GM12878 (cell line): ENCODE data around the gene ADCY1. TPM values are rescaled to one million over a fixed set of nuclear protein-coding genes. Genes with fewer than 3 reads are reported as not detected.

ENCODE experiments used
- ATAC-seq: fragments of 200-7000 bp; cut with Tn5 transposase; 3 replicates; pipeline ENCODE4 v1.9.1; 2020; ENCODE audit warnings: mild to moderate bottlenecking, moderate library complexity
- BruUV-seq: library from RNA; stranded (reverse); fragments of 400-500 nt; replicated peaks from 2 replicates; lab custom pipeline; 2021; lab: Mats Ljungman, UMichigan
- CTCF ChIA-PET: fragments of 300-600 bp; sonication (Branson Sonifier 250); formaldehyde crosslinking; extraction: SDS; loops from one replicate; lab custom pipeline; 2021; ENCODE audit warnings: inconsistent platforms; lab: Yijun Ruan, JAX
- POLR2A ChIA-PET: fragments of 350-600 bp; formaldehyde crosslinking; extraction: SDS; loops from one replicate; lab custom pipeline; 2021; ENCODE audit warnings: inconsistent platforms; lab: Charles Lee
- RAD21 ChIA-PET: fragments of 300-600 bp; sonication (Branson Sonifier 250); formaldehyde crosslinking; loops from one replicate; lab custom pipeline; 2023; ENCODE audit warnings: antibody characterized with exemption; ENCODE audit not compliant: unreplicated experiment; lab: Charles Lee
- SMC1A ChIA-PET: fragments of 300-600 bp; sonication (Branson Sonifier 250); formaldehyde crosslinking; loops from one replicate; lab custom pipeline; 2023; ENCODE audit not compliant: unreplicated experiment, uncharacterized antibody; lab: Charles Lee
- DNase-seq: peaks from one replicate; pipeline ENCODE4 v3.0.0-alpha.2; 2011; ENCODE audit warnings: low read depth, low spot score
- FAIRE-seq: peaks from 3 replicates; lab custom pipeline; 2011; peaks lifted over from hg19 to GRCh38; lab: Jason Lieb, UNC
- H2AFZ ChIP-seq: 2 replicates; pipeline ENCODE4 v1.6.0; 2011; ENCODE audit warnings: low read depth, low read length, control low read depth; ENCODE audit not compliant: control insufficient read depth
- H3K27ac ChIP-seq: 2 replicates; pipeline ENCODE4 v1.5.1; 2011; ENCODE audit warnings: control low read depth; ENCODE audit not compliant: control insufficient read depth, insufficient read depth
- H3K27me3 ChIP-seq, 2 experiments: replicated peaks in 1 of 2; 2 replicates each; pipeline versions ENCODE4 v1.6.0 to v1.6.1; 2011; ENCODE audit warnings: low read length in 1 of 2; ENCODE audit not compliant: control insufficient read depth in 2 of 2, insufficient read depth in 2 of 2
- H3K36me3 ChIP-seq, 2 experiments: 2 replicates each; pipeline ENCODE4 v1.5.1; 2011; ENCODE audit warnings: low read length in 1 of 2; ENCODE audit not compliant: control insufficient read depth in 2 of 2, insufficient read depth in 2 of 2
- H3K4me1 ChIP-seq: 2 replicates; pipeline ENCODE4 v1.6.1; 2011; ENCODE audit warnings: mild to moderate bottlenecking, low read length, moderate library complexity, mixed read lengths; ENCODE audit not compliant: control insufficient read depth, insufficient read depth
- H3K4me2 ChIP-seq: 2 replicates; pipeline ENCODE4 v1.6.0; 2011; ENCODE audit warnings: control low read depth; ENCODE audit not compliant: control insufficient read depth, insufficient read depth
- H3K4me3 ChIP-seq: fragments of 200-600 bp; sonication (generic); 2 replicates; pipeline ENCODE4 v1.5.1; 2016
- H3K79me2 ChIP-seq: 2 replicates; pipeline ENCODE4 v1.6.0; 2011; ENCODE audit warnings: low read length; ENCODE audit not compliant: control insufficient read depth, insufficient read depth
- H3K9ac ChIP-seq: 2 replicates; pipeline ENCODE4 v1.8.0; 2011; ENCODE audit warnings: low read length, control low read depth, mixed read lengths; ENCODE audit not compliant: control insufficient read depth, insufficient read depth
- H3K9me3 ChIP-seq: replicated peaks from 3 replicates; pipeline ENCODE4 v1.5.1; 2011; ENCODE audit warnings: mild to moderate bottlenecking, low read length; ENCODE audit not compliant: control insufficient read depth, insufficient read depth
- H4K20me1 ChIP-seq: 2 replicates; pipeline ENCODE4 v1.6.0; 2011; ENCODE audit not compliant: control insufficient read depth, insufficient read depth
- BHLHE40 ChIP-seq, 2 experiments: fragments of 450-650 bp in 1 of 2; IDR thresholded peaks; 2 replicates each; pipeline ENCODE4 v1.6.1; 2011 to 2017; ENCODE audit warnings: low read depth in 2 of 2, borderline replicate concordance in 1 of 2, improper control_type of control experiment in 1 of 2, low read length in 1 of 2, mild to moderate bottlenecking in 1 of 2
- ESRRA ChIP-seq: IDR thresholded peaks from 2 replicates; pipeline ENCODE4 v1.6.1; 2012; ENCODE audit warnings: mild to moderate bottlenecking, low read length, improper control_type of control experiment
- GATAD2B ChIP-seq: fragments of 450-650 bp; conservative IDR thresholded peaks from 2 replicates; pipeline ENCODE4 v1.6.1; 2017; ENCODE audit warnings: low read depth, mild to moderate bottlenecking, moderate library complexity
- HCFC1 ChIP-seq: fragments of 150-350 bp; IDR thresholded peaks from 2 replicates; pipeline ENCODE4 v1.6.1; 2014; ENCODE audit warnings: low read length
- MEF2A ChIP-seq: IDR thresholded peaks from 2 replicates; pipeline ENCODE4 v1.6.1; 2011; ENCODE audit warnings: low read depth, mild to moderate bottlenecking, low read length, moderate library complexity; ENCODE audit not compliant: insufficient read depth
- SRF ChIP-seq, 2 experiments: IDR thresholded peaks; 2 replicates each; pipeline ENCODE4 v1.6.1; 2011; ENCODE audit warnings: low read depth in 2 of 2, low read length in 2 of 2, mild to moderate bottlenecking in 1 of 2, moderate library complexity in 1 of 2
- YBX1 ChIP-seq: fragments of 450-650 bp; IDR thresholded peaks from 2 replicates; pipeline ENCODE4 v1.6.1; 2016; ENCODE audit warnings: antibody characterized with exemption
- ZNF217 ChIP-seq: fragments of 450-650 bp; IDR thresholded peaks from 2 replicates; pipeline ENCODE4 v1.6.1; 2017; ENCODE audit warnings: antibody characterized with exemption, mild to moderate bottlenecking
- ZNF384 ChIP-seq: IDR thresholded peaks from 2 replicates; pipeline ENCODE4 v1.6.1; 2012; ENCODE audit warnings: low read depth, mild to moderate bottlenecking, low read length, improper control_type of control experiment, borderline replicate concordance
- ZZZ3 ChIP-seq: IDR thresholded peaks from 2 replicates; pipeline ENCODE4 v1.6.1; 2011; ENCODE audit warnings: low read depth; ENCODE audit not compliant: control insufficient read depth, insufficient read length
- WGBS: methylation state at CpG from one replicate; pipeline ENCODE4 v1.1.6; 2016; ENCODE audit warnings: low lambda C conversion rate; ENCODE audit not compliant: insufficient replicate concordance, insufficient coverage; ENCODE audit errors: missing lambda C conversion rate; 5-methylcytosine and 5-hydroxymethylcytosine counted together
- in situ Hi-C: fragments of 300-500 bp; cut with MboI; formaldehyde crosslinking; loops from 9 replicates; pipeline ENCODE4 v1.14.3; 2018; ENCODE audit warnings: mixed read lengths
- intact Hi-C: fragments of 100-400 bp; cut with micrococcal nuclease; formaldehyde crosslinking; loops from one replicate; pipeline ENCODE4 v1.14.2; 2022; ENCODE audit not compliant: unreplicated experiment
- polyA plus RNA-seq, 11 experiments: library from polyadenylated mRNA; depleted of rRNA in 4 of 11; unstranded in 6 of 11; stranded (reverse) in 5 of 11; fragments of >200 nt; fragmentation: Nextera tagmentation in 4 of 11; fragmentation: Illumina TruSeq in 1 of 11; extraction: Ambion mirVana in 4 of 11; extraction: Trizol in 1 of 11; gene quantifications; 1 replicate in 1 of 11; 2 replicates in 10 of 11; pipeline versions ENCODE4 v1.2.1 to v1.2.3, GENCODE V29; 2011 to 2016; ENCODE audit warnings: inconsistent platforms in 2 of 11, missing spikeins in 2 of 11, low read depth in 1 of 11
- total RNA-seq, 4 experiments: library from RNA; depleted of rRNA in 3 of 4; stranded (reverse); fragments of >200 nt in 3 of 4; fragmentation: Illumina TruSeq in 1 of 4; extraction: Trizol in 1 of 4; gene quantifications; 2 replicates each; pipeline versions ENCODE4 v1.2.1 to v1.2.3, GENCODE V29; 2013 to 2021
- TF ChIP-seq, protein P1 (sequence below): fragments of 450-650 bp; IDR thresholded peaks from 2 replicates; pipeline ENCODE4 v1.6.1; 2017; ENCODE audit warnings: mild to moderate bottlenecking, low read depth, inconsistent platforms; ENCODE audit not compliant: poor library complexity, severe bottlenecking
- TF ChIP-seq, protein P2 (sequence below): IDR thresholded peaks from 2 replicates; pipeline ENCODE4 v1.6.1; 2011; ENCODE audit warnings: low read depth, low read length, improper control_type of control experiment, borderline replicate concordance
- TF ChIP-seq, protein P3 (sequence below): fragments of 450-650 bp; IDR thresholded peaks from 2 replicates; pipeline ENCODE4 v1.6.1; 2018; ENCODE audit warnings: borderline replicate concordance, mild to moderate bottlenecking; ENCODE audit not compliant: partially characterized antibody
- TF ChIP-seq, protein P4 (sequence below): IDR thresholded peaks from 2 replicates; pipeline ENCODE4 v1.6.1; 2012; ENCODE audit warnings: low read length, inconsistent platforms
- TF ChIP-seq, protein P5 (sequence below): fragments of 450-650 bp; IDR thresholded peaks from 2 replicates; pipeline ENCODE4 v1.6.1; 2017; ENCODE audit warnings: mild to moderate bottlenecking

The ADCY1 gene
- total and polyA plus RNA-seq, 10 of the 15 experiments (the other 5 are each of a cell fraction or from before 2014, with no cell fraction given), result 0.13 to 1.4 (median 0.45) TPM; not detected in 1

DNA sequence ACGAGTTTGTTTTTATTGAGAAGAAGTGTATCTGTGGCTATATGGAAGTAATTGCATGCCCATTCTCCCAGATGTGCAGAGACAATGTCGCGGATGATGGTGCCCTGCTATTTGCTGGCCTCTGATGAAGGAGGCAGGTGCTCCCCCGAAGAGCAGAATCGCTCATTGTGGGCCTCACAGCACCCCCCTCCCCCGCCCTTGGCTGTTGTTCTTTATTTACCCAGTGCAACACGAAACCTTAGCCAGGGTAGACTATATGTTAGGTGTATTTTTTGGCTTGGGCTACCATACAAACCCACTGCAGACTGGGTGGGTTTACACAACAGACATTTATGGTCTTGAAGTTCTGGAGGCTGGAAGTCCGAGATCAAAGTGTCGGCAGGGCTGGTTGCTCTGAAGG lies 3.4 kb upstream of the ADCY1 start:
- no TSS peak for BruUV-seq
- H3K4me3 ChIP-seq, result no peak overlapping the region
- H3K36me3 ChIP-seq, result no peaks in the 10 kb centered on the region
- WGBS, result 45% methylated on average over 9 of the region's 9 CpGs
- ChIA-PET CTCF (no interaction called here), RAD21 (no interaction called here), SMC1A (no interaction called here), POLR2A (no interaction called here)
- no peak overlapping the region for H2AFZ ChIP-seq
- no peak overlapping the region for H3K27ac ChIP-seq
- H3K9ac ChIP-seq, result no peak overlapping the region
- H3K4me2 ChIP-seq, result no peak overlapping the region
- H3K79me2 ChIP-seq, result no peaks in the 10 kb centered on the region
- no peak for ATAC-seq
- H4K20me1 ChIP-seq, result no peaks in the 10 kb centered on the region
- H3K27me3 ChIP-seq, result peaks cover 6 to 14% of the 10 kb centered on the region in 2 experiments
- no peak for FAIRE-seq
- intact Hi-C loops (no loop called here), in situ Hi-C loops (no loop called here)
- no peaks in the 10 kb centered on the region for H3K9me3 ChIP-seq
- H3K4me1 ChIP-seq, result no peaks in the 10 kb centered on the region
- no peak for DNase-seq
- TF ChIP-seq HCFC1 (no peak), ESRRA (no peak), ZNF384 (no peak), GATAD2B (no peak), BHLHE40 (IDR thresholded peaks at IDR 0.05; ENCODE audit: borderline replicate concordance in 1 of 2, low read depth in 2 of 2, low read length in 1 of 2) (no peak), MEF2A (no peak), SRF (IDR thresholded peaks at IDR 0.05; ENCODE audit: low read depth in 2 of 2, low read length in 2 of 2) (no peak), ZZZ3 (no peak), YBX1 (no peak), ZNF217 (no peak)
- TF ChIP-seq, protein P1, sequence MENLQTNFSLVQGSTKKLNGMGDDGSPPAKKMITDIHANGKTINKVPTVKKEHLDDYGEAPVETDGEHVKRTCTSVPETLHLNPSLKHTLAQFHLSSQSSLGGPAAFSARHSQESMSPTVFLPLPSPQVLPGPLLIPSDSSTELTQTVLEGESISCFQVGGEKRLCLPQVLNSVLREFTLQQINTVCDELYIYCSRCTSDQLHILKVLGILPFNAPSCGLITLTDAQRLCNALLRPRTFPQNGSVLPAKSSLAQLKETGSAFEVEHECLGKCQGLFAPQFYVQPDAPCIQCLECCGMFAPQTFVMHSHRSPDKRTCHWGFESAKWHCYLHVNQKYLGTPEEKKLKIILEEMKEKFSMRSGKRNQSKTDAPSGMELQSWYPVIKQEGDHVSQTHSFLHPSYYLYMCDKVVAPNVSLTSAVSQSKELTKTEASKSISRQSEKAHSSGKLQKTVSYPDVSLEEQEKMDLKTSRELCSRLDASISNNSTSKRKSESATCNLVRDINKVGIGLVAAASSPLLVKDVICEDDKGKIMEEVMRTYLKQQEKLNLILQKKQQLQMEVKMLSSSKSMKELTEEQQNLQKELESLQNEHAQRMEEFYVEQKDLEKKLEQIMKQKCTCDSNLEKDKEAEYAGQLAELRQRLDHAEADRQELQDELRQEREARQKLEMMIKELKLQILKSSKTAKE, result no peak
- TF ChIP-seq, protein P2, sequence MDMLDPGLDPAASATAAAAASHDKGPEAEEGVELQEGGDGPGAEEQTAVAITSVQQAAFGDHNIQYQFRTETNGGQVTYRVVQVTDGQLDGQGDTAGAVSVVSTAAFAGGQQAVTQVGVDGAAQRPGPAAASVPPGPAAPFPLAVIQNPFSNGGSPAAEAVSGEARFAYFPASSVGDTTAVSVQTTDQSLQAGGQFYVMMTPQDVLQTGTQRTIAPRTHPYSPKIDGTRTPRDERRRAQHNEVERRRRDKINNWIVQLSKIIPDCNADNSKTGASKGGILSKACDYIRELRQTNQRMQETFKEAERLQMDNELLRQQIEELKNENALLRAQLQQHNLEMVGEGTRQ, result no peak
- TF ChIP-seq, protein P3, sequence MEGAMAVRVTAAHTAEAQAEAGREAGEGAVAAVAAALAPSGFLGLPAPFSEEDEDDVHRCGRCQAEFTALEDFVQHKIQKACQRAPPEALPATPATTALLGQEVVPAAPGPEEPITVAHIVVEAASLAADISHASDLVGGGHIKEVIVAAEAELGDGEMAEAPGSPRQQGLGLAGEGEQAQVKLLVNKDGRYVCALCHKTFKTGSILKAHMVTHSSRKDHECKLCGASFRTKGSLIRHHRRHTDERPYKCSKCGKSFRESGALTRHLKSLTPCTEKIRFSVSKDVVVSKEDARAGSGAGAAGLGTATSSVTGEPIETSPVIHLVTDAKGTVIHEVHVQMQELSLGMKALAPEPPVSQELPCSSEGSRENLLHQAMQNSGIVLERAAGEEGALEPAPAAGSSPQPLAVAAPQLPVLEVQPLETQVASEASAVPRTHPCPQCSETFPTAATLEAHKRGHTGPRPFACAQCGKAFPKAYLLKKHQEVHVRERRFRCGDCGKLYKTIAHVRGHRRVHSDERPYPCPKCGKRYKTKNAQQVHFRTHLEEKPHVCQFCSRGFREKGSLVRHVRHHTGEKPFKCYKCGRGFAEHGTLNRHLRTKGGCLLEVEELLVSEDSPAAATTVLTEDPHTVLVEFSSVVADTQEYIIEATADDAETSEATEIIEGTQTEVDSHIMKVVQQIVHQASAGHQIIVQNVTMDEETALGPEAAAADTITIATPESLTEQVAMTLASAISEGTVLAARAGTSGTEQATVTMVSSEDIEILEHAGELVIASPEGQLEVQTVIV, result no peak
- TF ChIP-seq, protein P4, sequence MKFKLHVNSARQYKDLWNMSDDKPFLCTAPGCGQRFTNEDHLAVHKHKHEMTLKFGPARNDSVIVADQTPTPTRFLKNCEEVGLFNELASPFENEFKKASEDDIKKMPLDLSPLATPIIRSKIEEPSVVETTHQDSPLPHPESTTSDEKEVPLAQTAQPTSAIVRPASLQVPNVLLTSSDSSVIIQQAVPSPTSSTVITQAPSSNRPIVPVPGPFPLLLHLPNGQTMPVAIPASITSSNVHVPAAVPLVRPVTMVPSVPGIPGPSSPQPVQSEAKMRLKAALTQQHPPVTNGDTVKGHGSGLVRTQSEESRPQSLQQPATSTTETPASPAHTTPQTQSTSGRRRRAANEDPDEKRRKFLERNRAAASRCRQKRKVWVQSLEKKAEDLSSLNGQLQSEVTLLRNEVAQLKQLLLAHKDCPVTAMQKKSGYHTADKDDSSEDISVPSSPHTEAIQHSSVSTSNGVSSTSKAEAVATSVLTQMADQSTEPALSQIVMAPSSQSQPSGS, result no peak
- TF ChIP-seq, protein P5, sequence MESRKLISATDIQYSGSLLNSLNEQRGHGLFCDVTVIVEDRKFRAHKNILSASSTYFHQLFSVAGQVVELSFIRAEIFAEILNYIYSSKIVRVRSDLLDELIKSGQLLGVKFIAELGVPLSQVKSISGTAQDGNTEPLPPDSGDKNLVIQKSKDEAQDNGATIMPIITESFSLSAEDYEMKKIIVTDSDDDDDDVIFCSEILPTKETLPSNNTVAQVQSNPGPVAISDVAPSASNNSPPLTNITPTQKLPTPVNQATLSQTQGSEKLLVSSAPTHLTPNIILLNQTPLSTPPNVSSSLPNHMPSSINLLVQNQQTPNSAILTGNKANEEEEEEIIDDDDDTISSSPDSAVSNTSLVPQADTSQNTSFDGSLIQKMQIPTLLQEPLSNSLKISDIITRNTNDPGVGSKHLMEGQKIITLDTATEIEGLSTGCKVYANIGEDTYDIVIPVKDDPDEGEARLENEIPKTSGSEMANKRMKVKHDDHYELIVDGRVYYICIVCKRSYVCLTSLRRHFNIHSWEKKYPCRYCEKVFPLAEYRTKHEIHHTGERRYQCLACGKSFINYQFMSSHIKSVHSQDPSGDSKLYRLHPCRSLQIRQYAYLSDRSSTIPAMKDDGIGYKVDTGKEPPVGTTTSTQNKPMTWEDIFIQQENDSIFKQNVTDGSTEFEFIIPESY, result no peak
